Erythroblast (primary cell): ENCODE measurements around the gene DPEP2.
A peak's percentile ranks its signal among the peaks of the same experiment; 100 is the strongest.
"Not testable (repeated sequence)": the region's sequence is repeated elsewhere in the genome, so short reads cannot be mapped to it uniquely, and the experiment has no call there.

ENCODE experiments used
- DNase-seq, 2 experiments: peaks; one replicate each; lab custom pipeline; 2025; lab: John Stamatoyannopoulos, UW
- GATA1 ChIP-seq: IDR thresholded peaks from 2 replicates; pipeline ENCODE4 v1.6.1; 2011; ENCODE audit warnings: low read depth, mild to moderate bottlenecking, control low read depth, low read length, moderate library complexity
- POLR2A ChIP-seq: IDR thresholded peaks from 2 replicates; pipeline ENCODE4 v1.6.1; 2011; ENCODE audit warnings: mild to moderate bottlenecking, low read length

Gene DPEP2

DNA sequence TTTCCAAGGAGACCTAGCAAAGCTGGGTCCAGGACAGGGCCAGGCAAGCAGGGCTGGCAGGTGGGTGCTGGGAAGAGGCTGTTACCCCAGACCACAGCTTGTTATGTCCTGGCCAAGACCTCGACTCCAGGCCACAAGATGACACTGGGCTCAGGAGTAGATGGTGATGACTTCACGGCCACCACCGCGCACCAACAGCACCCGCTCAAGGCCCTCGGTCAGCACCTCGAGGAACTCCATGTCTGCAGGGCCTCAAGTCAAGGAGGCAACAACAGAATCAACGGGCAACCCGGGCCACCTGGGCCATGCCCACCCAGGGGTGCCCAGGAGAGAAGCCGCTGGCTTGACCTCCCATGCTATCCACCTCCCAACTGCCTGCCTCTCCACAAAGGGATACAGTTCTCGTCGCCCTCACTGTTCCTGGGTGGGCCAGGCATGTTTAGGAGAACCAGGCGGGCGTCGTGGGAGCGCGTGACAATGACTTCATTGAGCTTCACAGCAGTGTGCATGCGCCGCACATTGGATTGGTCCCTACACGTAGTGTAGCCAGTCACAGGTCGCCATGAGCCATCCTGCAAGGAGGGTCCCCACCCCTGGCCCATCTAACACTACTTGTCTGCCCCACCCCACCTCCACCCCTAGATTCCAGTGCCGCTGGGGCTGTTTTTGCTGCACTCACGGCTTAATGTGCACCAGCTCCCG lies 54.4 kb downstream of the DPEP2 start:
- no peak for DNase-seq
- TF ChIP-seq POLR2A (no peak), GATA1 (no peak)

DNA sequence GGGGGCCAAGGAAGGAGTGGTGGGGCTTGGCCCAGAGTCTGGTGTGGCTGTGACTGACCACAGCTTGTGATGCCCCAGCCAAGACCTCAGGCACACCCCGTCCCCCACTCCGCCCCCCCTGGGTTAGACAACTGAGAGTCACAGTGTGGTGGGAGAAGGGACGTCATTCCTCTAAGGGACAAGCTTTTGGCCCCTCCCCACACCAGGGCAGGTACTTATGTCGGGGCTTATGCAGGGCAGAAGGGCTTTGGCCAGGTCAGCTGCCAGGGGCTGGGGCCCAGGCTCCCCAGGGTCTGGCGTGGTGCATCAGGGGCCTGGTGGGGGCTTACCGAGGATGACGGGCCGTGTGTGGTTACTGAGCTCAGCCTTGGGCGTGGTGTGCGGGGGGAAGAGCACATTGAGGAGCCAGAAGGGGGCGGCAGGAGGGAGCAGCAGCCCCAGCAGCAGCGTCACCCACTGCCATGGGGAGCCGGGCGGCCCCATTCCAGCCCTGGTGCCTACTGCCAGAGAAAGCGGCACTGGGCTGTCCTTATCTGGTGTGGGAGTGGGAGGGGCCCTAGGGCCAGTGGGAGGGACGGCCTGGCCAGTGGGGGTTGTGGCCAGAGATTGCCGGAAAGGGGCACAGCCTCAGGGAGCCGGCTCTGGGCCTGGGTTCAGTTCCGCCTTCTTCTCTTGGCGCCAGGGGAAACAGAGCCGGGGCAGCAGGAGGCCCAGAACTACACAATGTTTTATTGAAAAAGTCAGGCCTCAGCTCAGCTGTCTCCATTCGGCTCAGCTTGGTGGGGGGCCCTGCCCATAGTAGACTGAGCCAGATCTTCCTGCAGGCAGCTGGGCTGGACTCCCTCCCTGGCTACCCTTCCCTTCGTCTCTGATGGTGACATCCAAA lies 55.4 kb downstream of the DPEP2 start, which contains the start of gene LCAT:
Gene LCAT (minus strand): TSS at position 502 of the 886 bp plus-strand sequence. CDS start 19 bp downstream, at position 483.
- peak; percentile 23 to 30 for DNase-seq
- TF ChIP-seq GATA1, result no peak
- no peak for TF ChIP-seq POLR2A

DNA sequence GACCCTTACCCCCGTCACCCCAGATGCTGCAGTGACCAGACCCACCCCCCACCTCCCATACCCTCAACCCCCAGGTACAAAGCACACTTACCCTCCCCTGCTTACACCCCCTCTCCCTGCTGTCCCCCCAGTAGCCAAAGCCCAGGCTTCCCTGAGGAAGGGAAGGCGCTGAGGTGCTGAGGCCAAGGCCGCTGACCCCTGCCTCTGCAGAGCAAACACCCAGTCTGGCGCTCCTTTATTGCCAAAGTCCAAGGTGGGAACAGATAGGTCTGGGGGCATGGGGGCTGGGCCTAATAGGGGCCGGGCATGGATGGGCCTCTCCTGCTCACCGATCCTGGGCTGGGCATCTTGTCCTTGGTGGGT lies 56.0 kb downstream of the DPEP2 start:
- TF ChIP-seq POLR2A (no peak), GATA1 (no peak)
- no peak for DNase-seq

DNA sequence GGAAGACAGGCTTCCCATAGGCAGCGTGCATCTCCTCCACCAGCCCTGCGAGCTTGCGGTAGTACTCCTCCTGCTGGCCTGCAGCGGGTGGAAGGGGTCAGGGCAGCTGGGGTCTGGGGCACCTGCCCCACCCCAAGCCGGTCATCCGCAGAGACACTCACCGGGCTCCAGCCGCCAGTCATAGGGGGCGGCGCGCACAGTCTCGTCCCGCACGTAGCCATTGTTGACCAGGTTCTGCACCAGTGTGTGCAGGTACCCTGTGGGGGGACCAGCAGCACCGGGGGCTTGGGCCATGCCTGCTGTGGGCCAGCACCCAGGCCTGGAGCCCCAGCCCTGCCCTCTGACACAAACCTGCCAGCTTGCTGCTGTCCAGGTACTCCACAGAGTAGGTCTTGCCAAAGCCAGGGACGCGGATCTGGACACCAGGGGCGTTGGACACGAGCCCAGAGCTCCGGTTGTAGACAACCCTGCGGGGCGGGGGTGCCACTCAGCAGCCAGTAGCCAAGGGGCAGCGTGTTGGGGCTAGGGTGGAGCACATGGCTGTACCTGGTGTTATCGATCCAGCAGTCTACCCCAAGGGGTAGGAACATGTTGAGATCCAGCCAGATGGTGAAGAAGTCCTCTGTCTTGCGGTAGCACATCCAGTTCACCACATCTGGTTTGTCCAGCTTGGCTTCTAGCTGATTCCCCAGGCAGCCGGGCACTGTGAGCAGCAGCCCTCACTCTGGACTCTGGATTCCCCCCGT lies 56.6 kb downstream of the DPEP2 start:
- no peak for DNase-seq
- no peak for TF ChIP-seq GATA1
- no peak for TF ChIP-seq POLR2A

DNA sequence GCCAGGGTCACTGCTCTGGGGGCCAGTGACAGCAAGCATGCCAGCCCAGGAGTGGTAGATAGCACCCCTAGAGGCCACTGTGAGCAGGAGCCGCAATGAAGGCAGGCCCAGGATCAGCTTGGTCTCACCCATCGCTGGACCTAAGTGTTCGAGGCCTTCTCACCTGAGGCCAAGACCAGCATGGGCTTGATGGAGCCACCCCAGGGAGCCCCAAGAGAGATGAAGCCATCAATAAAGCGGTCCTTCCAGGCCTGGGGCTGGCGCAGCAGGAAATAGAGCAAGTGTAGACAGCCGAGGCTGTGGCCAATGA lies 57.1 kb downstream of the DPEP2 start:
- peak; percentile 56 to 61 for DNase-seq
- no peak for TF ChIP-seq POLR2A
- TF ChIP-seq GATA1, result no peak

DNA sequence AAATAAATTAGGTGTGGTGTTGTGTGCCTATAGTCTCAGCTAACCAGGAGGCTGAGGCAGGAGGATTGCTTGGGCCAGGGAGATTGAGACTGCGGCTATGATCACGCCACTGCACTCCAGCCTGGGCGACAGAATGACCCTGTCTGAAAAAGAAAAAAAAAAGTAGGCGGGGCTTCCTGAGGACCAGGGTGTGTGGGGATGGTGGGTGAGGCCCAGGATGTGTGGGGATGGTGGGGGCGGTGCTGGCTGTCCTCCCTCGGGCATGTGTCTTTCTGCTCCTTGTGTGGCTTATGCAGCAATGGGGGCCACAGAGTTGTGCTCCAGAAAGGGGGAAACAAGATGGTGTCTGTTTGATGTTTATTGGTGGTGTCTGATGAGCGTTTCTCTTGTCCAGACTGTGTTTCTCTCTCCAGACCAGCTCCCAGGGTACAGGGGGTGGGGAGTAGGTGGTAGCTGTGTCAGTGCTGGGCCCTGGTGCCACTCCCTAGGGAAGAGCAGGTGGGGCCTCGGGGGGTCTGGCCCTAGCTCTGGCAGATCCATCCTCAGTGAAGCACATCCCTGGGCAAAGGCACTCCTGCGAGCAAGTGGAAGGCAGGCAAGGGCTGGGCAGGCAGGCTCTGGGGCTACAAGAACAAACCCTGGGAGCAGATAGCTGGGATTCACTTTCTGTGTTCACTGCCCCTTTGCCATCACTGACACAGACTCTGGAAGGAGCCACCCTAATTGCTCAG lies 57.6 kb downstream of the DPEP2 start:
- DNase-seq, result no peak
- TF ChIP-seq GATA1 (no peak), POLR2A (no peak)

DNA sequence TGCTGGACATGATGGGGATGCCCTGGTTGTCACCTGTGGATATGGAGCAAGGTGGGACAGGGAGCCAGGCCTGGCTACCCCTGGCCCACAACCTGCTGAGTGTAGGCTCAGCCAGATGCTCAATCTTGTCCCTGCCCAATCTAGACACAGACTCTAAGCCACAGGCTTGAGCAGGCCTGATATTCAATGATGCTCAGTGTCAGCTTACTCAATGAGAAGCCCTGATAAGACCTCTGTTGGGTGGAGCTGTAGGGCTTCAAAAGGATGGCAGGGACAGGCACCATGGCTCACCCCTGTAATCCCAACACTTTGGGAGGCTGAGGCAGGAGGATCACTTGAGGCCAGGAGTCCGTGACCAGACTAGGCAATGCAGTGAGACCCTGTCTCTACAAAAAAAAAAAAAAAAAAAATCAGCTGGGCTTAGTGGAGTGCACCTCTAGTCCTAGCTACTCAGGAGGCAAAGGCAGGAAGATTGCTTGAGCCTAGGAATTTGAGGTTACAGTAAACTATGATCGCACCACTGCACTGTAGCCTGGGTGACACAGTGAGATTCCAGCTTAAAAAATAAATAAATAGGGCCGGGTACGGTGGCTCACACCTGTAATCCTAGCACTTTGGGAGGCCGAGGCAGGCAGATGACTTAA lies 58.7 kb downstream of the DPEP2 start:
- TF ChIP-seq POLR2A (no peak), GATA1 (no peak)
- peak; percentile 37 to 60 for DNase-seq

DNA sequence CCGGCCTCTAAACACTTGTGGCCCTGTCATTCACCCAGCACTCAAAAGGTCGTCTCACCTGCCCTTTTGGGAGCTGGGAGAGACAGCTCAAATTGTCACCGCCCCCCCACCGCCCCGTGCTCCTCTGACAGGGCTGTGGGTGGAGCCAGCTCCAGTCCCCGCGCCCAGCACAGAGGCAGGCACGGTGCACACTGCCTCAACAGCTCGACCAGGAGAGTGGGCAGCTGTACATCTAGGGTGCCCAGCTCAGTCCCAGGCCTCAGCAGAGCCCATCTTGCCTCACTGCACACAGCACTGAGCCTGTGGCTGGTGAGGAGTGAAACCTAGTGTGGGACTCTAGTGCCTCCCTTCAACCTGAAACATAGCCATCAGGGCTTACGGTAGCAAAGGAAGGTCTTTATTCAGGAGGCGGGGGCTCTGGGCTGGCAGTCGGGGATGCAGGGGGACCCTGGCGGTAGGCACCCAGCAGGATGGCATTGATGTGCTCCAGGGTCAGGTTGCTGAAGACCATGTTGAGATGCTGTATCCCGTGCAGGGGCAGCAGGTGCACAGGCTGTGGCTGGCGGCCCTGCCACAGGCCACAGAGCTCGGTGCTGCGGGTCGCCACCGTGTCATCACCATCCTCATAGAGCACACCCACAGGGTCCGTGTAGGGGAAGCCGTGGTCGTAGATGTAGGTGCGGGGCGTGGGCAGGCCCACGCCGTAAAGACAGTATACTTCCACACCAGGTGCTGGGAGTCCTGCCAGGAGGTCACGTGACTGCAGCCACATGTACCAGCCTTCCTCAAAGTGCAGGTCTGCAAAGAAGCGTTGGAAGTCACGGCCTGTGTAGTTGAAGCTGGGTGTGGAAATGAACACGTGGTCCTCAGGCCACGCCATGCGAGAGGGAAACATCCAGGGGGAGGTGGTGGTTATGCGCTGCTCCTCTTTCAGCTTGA lies 59.5 kb downstream of the DPEP2 start:
- TF ChIP-seq POLR2A (no peak), GATA1 (no peak)

DNA sequence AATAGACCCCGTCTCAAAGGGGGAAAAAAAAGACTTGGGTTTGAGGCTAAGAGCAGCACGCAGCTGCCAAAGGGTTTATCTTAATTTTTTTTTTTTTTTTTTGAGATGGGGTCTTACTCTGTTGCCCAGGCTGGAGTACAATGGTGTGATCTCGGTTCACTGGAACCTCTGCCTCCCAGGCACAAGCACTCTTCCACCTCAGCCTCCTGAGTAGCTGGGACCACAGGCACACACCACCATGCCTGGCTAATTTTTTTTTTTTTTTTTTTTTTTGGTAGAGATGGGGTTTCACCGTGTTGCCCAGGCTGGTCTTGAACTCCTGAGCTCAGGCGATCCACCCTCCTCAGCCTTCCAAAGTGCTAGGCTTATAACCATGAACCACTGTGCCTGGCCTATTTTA lies 61.6 kb downstream of the DPEP2 start:
- not testable (repeated sequence) for DNase-seq

More for the DNA sequence above, 59.5 kb downstream of the DPEP2 start:
- DNase-seq, result no peak
